Keratinocyte (primary cell): ENCODE measurements around the gene MAMDC2.

Experiments used
- EZH2 ChIP-seq: IDR thresholded peaks from one replicate; pipeline ENCODE4 v1.6.1; 2012; ENCODE audit warnings: inconsistent platforms, mild to moderate bottlenecking, low read length, moderate library complexity
- TF ChIP-seq, protein P1 (sequence below), 3 experiments: IDR thresholded peaks in 1 of 3; conservative IDR thresholded peaks in 1 of 3; optimal IDR thresholded peaks in 1 of 3; 2 replicates in 2 of 3; 3 replicates in 1 of 3; pipeline versions ENCODE3 to v1.5.1; 2011; ENCODE audit warnings: low read length in 3 of 3, mild to moderate bottlenecking in 3 of 3, moderate library complexity in 2 of 3, control low read depth in 1 of 3, inconsistent platforms in 1 of 3; ENCODE audit not compliant: insufficient read depth in 2 of 3; ENCODE audit errors: extremely low read depth in 1 of 3

DNA sequence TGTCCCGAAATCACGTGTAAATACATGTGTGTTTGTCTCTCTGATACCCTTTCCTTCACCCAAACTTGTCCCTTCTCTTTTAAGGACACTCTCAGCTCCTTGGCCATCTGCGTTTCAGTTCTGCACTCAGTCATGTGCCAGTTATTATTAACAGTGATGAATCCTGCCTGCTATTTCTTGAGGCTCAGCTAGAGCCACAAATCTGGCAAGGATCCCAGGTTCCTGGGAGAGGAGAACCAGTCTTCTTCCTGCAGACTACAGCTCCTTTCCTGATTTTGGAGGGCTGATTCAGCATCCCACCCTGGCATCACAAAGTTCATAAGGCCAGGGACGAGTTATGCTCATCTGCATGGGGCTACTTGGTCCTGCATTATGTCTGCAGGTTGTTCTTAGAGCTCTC lies 5.6 kb downstream of the MAMDC2 start:
- TF ChIP-seq EZH2: no peak
- TF ChIP-seq, protein P1, sequence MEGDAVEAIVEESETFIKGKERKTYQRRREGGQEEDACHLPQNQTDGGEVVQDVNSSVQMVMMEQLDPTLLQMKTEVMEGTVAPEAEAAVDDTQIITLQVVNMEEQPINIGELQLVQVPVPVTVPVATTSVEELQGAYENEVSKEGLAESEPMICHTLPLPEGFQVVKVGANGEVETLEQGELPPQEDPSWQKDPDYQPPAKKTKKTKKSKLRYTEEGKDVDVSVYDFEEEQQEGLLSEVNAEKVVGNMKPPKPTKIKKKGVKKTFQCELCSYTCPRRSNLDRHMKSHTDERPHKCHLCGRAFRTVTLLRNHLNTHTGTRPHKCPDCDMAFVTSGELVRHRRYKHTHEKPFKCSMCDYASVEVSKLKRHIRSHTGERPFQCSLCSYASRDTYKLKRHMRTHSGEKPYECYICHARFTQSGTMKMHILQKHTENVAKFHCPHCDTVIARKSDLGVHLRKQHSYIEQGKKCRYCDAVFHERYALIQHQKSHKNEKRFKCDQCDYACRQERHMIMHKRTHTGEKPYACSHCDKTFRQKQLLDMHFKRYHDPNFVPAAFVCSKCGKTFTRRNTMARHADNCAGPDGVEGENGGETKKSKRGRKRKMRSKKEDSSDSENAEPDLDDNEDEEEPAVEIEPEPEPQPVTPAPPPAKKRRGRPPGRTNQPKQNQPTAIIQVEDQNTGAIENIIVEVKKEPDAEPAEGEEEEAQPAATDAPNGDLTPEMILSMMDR (optimal IDR thresholded peaks at IDR 0.05 in 1 of 3, IDR thresholded peaks at IDR 0.05 in 1 of 3, conservative IDR thresholded peaks at IDR 0.05 in 1 of 3; ENCODE audit: extremely low read depth in 1 of 3, insufficient read depth in 2 of 3, low read length in 3 of 3): no peak
